GM18873 (cell line): ENCODE results near the gene PTCD1.
"Not testable (repeated sequence)": the region's sequence is repeated elsewhere in the genome, so short reads cannot be mapped to it uniquely, and the experiment has no call there.

ENCODE experiments used
- ATAC-seq: cut with Tn5 transposase; IDR thresholded peaks from one replicate; pipeline ENCODE4 v1.9.1; 2021; ENCODE audit warnings: mild to moderate bottlenecking, moderate library complexity, moderate number of reproducible peaks; ENCODE audit not compliant: unreplicated experiment, low FRiP score

The PTCD1 gene

GRCh38 chr7:99451936-99452335, 13.3 kb upstream of the PTCD1 start:
- ATAC-seq, result no peak

GRCh38 chr7:99449326-99449725, 10.7 kb upstream of the PTCD1 start:
- no peak for ATAC-seq

GRCh38 chr7:99448855-99449254, 10.3 kb upstream of the PTCD1 start:
- ATAC-seq, result no peak

DNA sequence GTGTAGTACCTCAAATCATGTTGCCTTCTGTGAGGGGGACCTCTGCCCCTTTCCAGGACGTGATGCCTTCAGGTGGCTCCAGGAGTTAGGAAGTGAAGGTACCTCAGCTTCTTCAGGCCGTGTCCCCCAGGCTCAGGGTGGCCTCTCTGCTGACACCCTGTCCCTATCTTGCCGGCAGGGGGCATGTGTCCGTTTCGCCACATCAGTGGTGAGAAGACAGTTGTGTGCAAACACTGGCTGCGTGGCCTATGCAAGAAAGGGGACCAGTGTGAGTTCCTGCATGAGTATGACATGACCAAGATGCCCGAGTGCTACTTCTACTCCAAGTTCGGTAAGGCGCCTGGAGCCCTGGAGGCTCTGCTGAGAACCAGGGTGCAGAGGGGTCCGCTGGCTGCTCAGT, 9.3 kb upstream of the PTCD1 start:
- ATAC-seq, result no peak

- no peak for ATAC-seq
Measured at GRCh38 chr7:99446096-99446495, 7.5 kb upstream of the PTCD1 start.

DNA sequence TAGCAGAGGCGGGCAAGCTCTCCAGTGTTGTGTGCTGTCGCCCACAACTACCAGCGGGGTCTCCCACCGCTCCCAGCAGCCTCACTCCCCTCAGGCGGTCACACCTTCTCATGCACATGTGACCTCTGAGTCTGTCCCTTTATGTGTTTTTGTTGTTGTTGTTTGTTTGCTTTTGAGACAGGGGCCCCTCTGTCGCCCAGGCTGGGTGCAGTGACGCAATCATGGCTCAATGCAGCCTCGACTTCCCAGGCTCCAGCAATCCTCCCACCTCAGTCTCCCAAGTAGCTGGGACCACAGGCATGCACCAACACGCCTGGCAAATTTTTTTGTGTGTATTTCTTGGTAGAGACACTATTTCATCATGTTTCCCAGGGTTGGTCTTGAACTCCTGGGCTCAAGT, 1.6 kb upstream of the PTCD1 start:
- ATAC-seq, result no peak

- no peak for ATAC-seq
Measured at GRCh38 chr7:99437946-99438572, 539 bp downstream of the PTCD1 start.

DNA sequence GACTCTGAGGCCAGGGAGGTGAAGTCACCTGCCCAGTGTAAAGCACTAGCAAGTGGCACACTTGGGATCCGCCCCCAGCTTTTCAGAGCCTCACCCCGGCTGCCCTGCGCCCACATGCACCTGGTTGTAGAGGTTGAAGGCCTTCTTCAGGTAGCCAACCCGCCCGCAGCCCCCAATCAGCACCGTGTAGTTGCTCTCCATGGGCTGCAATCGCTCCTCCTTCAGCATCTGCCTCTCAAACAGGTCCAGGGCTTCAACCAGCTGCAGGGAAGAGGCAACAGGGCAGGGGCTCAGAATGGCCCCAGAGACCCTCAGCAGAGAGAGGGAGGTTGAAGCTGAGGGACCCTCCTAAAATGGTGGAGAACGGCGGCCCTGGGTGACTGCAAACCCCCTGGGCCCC, 5.4 kb downstream of the PTCD1 start:
- ATAC-seq, result no peak

- not testable (repeated sequence) for ATAC-seq
Measured at GRCh38 chr7:99431756-99432540, 6.7 kb downstream of the PTCD1 start.

- ATAC-seq, result no peak
Measured at GRCh38 chr7:99429756-99430155, 8.8 kb downstream of the PTCD1 start.

DNA sequence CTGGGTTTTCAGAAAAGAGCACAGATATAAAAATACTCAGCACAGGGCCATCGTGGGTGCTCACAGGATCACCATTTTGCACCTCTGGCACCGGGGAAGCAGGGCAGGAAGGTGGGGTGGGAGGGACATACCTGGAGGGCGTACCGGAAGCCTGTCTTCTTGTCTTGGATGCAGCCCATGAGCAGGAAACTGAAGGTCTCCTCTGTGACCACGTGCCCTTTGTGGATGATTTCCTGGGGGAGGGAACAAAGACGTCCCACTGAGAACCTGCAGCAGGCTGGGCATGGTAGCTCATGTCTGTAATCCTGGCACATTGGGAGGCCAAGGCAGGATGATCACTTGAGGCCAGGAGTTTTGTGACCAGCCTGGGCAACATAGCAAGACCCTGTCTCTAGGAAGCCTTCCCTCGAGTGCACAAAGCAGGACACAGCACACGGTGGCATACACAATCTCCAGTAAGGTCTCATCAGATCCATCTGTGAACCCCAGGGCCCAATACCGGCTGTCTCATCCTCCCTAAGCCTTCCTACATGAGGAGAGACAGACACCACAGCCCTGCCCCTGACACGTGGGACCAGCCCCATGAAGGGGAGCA, 9.5 kb downstream of the PTCD1 start:
- no peak for ATAC-seq

- no peak for ATAC-seq
Measured at GRCh38 chr7:99424932-99425730, 13.5 kb downstream of the PTCD1 start.

GRCh38 chr7:99422625-99423024, 16.0 kb downstream of the PTCD1 start:
- ATAC-seq, result no peak

- ATAC-seq, result no peak
Measured at GRCh38 chr7:99422186-99422585, 16.4 kb downstream of the PTCD1 start.

DNA sequence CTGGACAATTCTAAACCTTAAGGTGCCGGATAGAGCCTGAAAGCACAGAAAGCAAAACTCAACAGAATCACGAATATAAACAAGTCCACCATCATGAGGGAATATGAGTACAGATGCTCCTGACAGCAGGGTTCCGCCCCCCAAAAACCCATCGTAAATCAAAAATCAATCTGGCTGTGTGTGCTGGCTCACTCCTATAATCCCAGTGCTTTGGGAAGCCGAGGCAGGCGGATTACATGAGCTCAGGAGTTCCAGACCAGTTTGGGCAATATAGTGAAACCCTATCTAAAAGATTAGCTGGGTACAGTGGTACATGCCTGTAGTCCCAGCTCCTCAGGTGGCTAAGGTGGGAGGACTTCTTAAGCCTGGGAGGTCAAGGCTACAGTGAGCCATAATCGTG, 17.6 kb downstream of the PTCD1 start:
- ATAC-seq, result no peak

- no peak for ATAC-seq
Measured at GRCh38 chr7:99420213-99420612, 18.4 kb downstream of the PTCD1 start.

DNA sequence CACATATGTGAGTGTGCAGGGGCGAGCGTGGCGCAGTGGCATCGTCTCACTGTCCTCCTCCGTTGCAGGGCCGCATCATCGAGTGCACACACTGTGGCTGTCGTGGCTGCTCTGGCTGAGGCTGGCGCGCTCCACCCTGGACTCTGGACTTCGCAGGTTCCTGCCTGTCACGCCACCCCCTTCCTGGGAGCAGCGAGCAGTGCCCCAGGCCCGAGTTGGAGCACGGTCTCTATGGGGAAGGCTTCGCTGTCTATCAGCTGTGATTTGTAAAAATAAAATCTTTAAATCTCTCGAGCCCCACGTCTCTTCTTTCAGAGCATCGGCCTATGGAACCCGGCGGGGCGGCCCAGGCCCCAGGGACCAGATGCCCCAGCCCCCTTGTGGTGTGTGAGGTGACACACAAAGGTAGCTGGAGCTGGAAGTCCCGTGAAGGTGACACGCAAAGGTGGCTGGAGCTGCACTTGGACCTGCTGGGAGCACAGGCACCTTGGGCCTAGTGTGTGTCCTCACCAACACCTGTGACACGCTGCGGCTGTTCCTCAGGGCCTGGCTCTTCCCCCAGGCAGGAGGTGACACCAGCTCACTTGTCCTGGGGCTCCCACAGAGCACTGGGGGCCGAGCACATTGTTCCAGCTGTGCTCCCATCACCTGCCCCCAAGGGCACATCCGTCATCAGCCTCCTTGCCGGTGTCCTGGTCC, 19.1 kb downstream of the PTCD1 start:
- no peak for ATAC-seq

GRCh38 chr7:99418260-99418659, 20.3 kb downstream of the PTCD1 start:
- ATAC-seq, result no peak

GRCh38 chr7:99415513-99416127, 23.0 kb downstream of the PTCD1 start:
- ATAC-seq, result not testable (repeated sequence)

- ATAC-seq, result no peak
Measured at GRCh38 chr7:99410635-99411034, 28.0 kb downstream of the PTCD1 start.
